Astrocyte of the cerebellum (primary cell): Measurements from ENCODE around the gene PRR33.

Experiments used
- DNase-seq: peaks from one replicate; pipeline ENCODE4 v3.0.0-alpha.2; 2011; ENCODE audit warnings: low read depth
- H3K4me3 ChIP-seq: 2 replicates; pipeline ENCODE4 v1.5.1; 2011; ENCODE audit warnings: mild to moderate bottlenecking, low read depth, low read length, moderate library complexity
- CTCF ChIP-seq: IDR thresholded peaks from 2 replicates; pipeline ENCODE4 v1.5.1; 2012; ENCODE audit warnings: low read length, low read depth, moderate library complexity, mild to moderate bottlenecking; ENCODE audit errors: missing control alignments
- in situ Hi-C: cut with HindIII; loops from 2 replicates; pipeline ENCODE4 v1.10.0; 2017; ENCODE audit warnings: low sequenced_read_pairs

Gene PRR33

GRCh38 chr11:1893581-1894359 lies 2.1 kb upstream of the PRR33 start:
- TF ChIP-seq CTCF, result no peak
- DNase-seq, result no peak
- in situ Hi-C loops, result loop anchor here (10.0 kb wide), 1 partner anchor 209 kb away; no protein-coding TSS in a partner anchor
- H3K4me3 ChIP-seq, result no peak overlapping the region

GRCh38 chr11:1892558-1892957 lies 863 bp upstream of the PRR33 start:
- in situ Hi-C loops, result loop anchor here (10.0 kb wide), 1 partner anchor 208 kb away; no protein-coding TSS in a partner anchor
- no peak for DNase-seq
- no peak overlapping the region for H3K4me3 ChIP-seq

GRCh38 chr11:1892116-1892515 lies 421 bp upstream of the PRR33 start:
- DNase-seq, result no peak
- no peak overlapping the region for H3K4me3 ChIP-seq
- in situ Hi-C loops, result loop anchor here (10.0 kb wide), 1 partner anchor 207 kb away; no protein-coding TSS in a partner anchor
- TF ChIP-seq CTCF, result no peak

More at GRCh38 chr11:1892558-1892957, 863 bp upstream of the PRR33 start:
- TF ChIP-seq CTCF, result no peak

- no peak for DNase-seq
- TF ChIP-seq CTCF, result no peak
- H3K4me3 ChIP-seq, result no peak overlapping the region
- in situ Hi-C loops, result loop anchor here (10.0 kb wide), 1 partner anchor 206 kb away; no protein-coding TSS in a partner anchor
Observed at GRCh38 chr11:1890856-1891830, 552 bp downstream of the PRR33 start.

GRCh38 chr11:1889941-1890855 lies 1.5 kb downstream of the PRR33 start:
- in situ Hi-C loops, result loop anchor here (10.0 kb wide), 1 partner anchor 205 kb away; no protein-coding TSS in a partner anchor
- no peak for TF ChIP-seq CTCF
- DNase-seq, result no peak
- no peak overlapping the region for H3K4me3 ChIP-seq
